Measurements from ENCODE around the gene MCTS1. TPM values are rescaled to one million over a fixed set of nuclear protein-coding genes. Genes with fewer than 3 reads are reported as not detected.

The MCTS1 gene
- total and polyA plus RNA-seq, 2 donors (not counting 3 experiments of a cell fraction or from before 2014, with no cell fraction given), result 36.1 to 70.0 TPM

DNA sequence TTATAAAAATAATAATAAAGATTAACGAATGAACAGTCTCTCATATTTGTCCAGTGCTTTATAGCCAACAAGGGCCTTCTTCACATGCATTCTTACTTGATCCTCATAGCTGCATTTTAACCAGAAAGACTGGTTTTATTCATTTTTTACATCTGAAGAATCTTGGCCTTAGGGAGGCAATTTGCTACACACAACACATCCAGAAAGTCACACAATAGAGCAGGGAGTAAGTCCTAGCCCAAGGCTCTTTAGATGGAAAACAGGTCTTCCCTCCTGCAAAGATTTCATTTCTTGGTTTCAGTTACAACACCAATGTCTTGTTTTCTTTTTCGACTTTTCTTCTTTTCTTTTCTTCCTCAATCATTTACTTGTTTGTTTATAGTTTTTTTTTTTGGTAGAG, 39.0 kb downstream of the MCTS1 start:
- H3K9me3 ChIP-seq (replicated peaks; ENCODE audit: control insufficient read depth, insufficient read depth, low read length), result no peaks in the 10 kb centered on the region
- DNase-seq (ENCODE audit: low read depth, low spot score) (no peak), FAIRE-seq (no peak)
- no TSS peak for BruUV-seq (replicated peaks)
- H3K36me3 ChIP-seq (ENCODE audit: control insufficient read depth in 2 of 2, extremely low read depth in 1 of 2, insufficient read depth in 2 of 2, low read length in 2 of 2), result no peaks in the 10 kb centered on the region
- POLR2A ChIA-PET, result no interaction called here
- H3K4me3 ChIP-seq (replicated peaks in 1 of 3; ENCODE audit: insufficient read depth in 1 of 3, low read depth in 1 of 3, low read length in 3 of 3), result no peak overlapping the region
- H3K4me1 ChIP-seq (ENCODE audit: control insufficient read depth, extremely low read depth, insufficient read depth, low read length), result peaks cover 9% of the 10 kb centered on the region
- intact Hi-C loops (cut with micrococcal nuclease), result no loop called here
- H3K79me2 ChIP-seq (ENCODE audit: control insufficient read depth, insufficient read depth, low read length), result no peaks in the 10 kb centered on the region
- no peak overlapping the region for H3K4me2 ChIP-seq (ENCODE audit: insufficient read depth, low read length)
- TF ChIP-seq, protein P1, sequence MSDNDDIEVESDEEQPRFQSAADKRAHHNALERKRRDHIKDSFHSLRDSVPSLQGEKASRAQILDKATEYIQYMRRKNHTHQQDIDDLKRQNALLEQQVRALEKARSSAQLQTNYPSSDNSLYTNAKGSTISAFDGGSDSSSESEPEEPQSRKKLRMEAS (IDR thresholded peaks at IDR 0.05; ENCODE audit: insufficient read depth, insufficient read length), result no peak
- TF ChIP-seq POLR2A (IDR thresholded peaks at IDR 0.05; ENCODE audit: low read depth, low read length), result no peak
- TF ChIP-seq FOS (IDR thresholded peaks at IDR 0.05; ENCODE audit: borderline replicate concordance, insufficient read depth, low read length), result no peak
- no peak for TF ChIP-seq EZH2 (IDR thresholded peaks at IDR 0.05; ENCODE audit: borderline replicate concordance, low read depth, low read length, severe bottlenecking)
- TF ChIP-seq, protein P2, sequence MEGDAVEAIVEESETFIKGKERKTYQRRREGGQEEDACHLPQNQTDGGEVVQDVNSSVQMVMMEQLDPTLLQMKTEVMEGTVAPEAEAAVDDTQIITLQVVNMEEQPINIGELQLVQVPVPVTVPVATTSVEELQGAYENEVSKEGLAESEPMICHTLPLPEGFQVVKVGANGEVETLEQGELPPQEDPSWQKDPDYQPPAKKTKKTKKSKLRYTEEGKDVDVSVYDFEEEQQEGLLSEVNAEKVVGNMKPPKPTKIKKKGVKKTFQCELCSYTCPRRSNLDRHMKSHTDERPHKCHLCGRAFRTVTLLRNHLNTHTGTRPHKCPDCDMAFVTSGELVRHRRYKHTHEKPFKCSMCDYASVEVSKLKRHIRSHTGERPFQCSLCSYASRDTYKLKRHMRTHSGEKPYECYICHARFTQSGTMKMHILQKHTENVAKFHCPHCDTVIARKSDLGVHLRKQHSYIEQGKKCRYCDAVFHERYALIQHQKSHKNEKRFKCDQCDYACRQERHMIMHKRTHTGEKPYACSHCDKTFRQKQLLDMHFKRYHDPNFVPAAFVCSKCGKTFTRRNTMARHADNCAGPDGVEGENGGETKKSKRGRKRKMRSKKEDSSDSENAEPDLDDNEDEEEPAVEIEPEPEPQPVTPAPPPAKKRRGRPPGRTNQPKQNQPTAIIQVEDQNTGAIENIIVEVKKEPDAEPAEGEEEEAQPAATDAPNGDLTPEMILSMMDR (IDR thresholded peaks at IDR 0.05; ENCODE audit: extremely low read depth in 1 of 2, insufficient read depth in 1 of 2, low read depth in 1 of 2, low read length in 2 of 2), result no peak
- TF ChIP-seq POLR2AphosphoS5 (IDR thresholded peaks at IDR 0.05; ENCODE audit: insufficient read depth, low read depth, low read length), result no peak
- TF ChIP-seq GATA2 (IDR thresholded peaks at IDR 0.05; ENCODE audit: insufficient read depth, insufficient read length, low read depth, low read length), result no peak
- TF ChIP-seq MYC (IDR thresholded peaks at IDR 0.05; ENCODE audit: low read depth, low read length), result no peak
- no peak for TF ChIP-seq JUN (IDR thresholded peaks at IDR 0.05; ENCODE audit: borderline replicate concordance, insufficient read depth, insufficient read length, low read depth)
- H3K27ac ChIP-seq (ENCODE audit: insufficient read depth, low read depth, low read length), result no peak overlapping the region
- no peak overlapping the region for H3K9ac ChIP-seq (replicated peaks; ENCODE audit: extremely low read depth, insufficient read depth, low read length)
- dilution Hi-C loops (cut with MboI; ENCODE audit: extremely low pct_ligation_motif_present, low sequenced_read_pairs), result no loop called here
- CTCF ChIA-PET, result no interaction called here
- no peaks in the 10 kb centered on the region for H3K9me1 ChIP-seq (replicated peaks; ENCODE audit: control insufficient read depth, extremely low read depth, insufficient read depth, low read length)
- no peaks in the 10 kb centered on the region for H4K20me1 ChIP-seq (replicated peaks; ENCODE audit: control insufficient read depth, extremely low read depth, insufficient read depth, low read length)
- H2AFZ ChIP-seq (ENCODE audit: low read depth, low read length), result no peak overlapping the region
- no peaks in the 10 kb centered on the region for H3K27me3 ChIP-seq (ENCODE audit: control insufficient read depth in 2 of 2, insufficient read depth in 2 of 2, low read length in 2 of 2)

All from endothelial cell of umbilical vein (primary cell).